CMK (cell line): ENCODE data around the gene COPS7A.
"Not testable (repeated sequence)": the region's sequence is repeated elsewhere in the genome, so short reads cannot be mapped to it uniquely, and the experiment has no call there.

ENCODE experiments used
- DNase-seq: peaks from one replicate; pipeline ENCODE4 v3.0.0-alpha.2; 2010; ENCODE audit warnings: low read depth

Gene COPS7A

GRCh38 chr12:6701078-6701768, 22.6 kb upstream of the COPS7A start:
- DNase-seq = no peak

DNA sequence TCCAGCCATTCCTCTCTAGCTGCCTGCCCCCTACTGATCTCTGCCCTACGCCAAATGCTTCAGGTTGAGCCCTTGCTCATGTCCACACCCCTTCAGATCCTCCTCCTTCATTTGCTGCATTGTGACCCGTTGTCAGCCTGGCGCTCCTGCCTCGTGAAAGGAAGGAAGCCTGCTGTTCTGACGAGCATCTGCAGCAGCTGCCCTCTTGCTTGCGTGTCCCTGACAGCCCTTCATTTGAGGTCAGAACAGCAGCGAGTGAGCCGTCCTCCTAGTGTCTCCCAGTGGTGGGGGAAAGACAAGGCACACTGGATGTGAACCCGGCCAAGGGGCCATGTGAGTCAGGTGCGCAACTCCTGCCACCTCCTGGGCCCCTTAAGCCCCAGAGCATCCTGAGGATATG, 20.2 kb upstream of the COPS7A start:
- DNase-seq = no peak

DNA sequence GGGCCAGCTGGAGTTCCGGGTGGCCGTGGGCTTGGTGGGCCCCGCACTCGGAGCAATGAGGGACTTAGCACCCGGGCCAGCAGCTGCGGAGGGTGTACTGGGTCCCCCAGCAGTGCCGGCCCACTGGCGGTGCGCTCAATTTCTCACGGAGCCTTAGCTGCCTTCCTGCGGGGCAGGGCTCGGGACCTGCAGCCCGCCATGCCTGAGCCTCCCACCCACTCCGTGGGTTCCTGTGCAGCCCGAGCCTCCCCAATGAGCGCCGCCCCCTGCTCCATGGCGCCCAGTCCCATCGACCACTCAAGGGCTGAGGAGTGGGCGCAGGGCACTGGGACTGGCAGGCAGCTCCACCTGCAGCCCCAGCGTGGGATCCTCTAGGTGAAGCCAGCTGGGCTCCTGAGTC, 15.5 kb upstream of the COPS7A start:
- not testable (repeated sequence) for DNase-seq

GRCh38 chr12:6708960-6709394, 14.9 kb upstream of the COPS7A start:
- DNase-seq = no peak

- DNase-seq = not testable (repeated sequence)
Observed at GRCh38 chr12:6716031-6716873, 7.6 kb upstream of the COPS7A start.

DNA sequence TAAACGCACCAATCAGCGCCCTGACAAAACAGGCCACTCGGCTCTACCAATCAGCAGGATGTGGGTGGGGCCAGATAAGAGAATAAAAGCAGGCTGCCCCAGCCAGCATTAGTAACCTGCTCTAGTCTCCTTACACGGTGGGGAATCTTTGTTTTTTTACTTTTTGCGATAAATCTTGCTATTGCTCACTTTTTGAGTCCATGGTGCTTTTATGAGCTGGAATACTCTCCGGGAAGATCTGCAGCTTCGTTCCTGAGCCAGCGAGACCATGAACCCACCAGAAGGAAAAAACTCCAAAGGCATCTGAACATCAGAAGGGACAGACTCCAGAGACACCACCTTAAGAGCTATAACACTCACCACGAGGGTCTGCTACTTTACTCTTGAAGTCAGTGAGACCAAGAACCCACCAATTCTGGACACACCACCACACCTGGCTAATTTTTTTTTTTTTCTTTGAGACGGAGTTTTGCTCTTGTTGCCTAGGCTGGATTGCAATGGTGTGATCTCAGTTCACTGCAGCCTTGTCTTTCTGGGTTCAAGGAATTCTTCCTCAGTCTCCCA, 6.9 kb upstream of the COPS7A start:
- DNase-seq = no peak

- DNase-seq = no peak
Observed at GRCh38 chr12:6722863-6723262, 983 bp upstream of the COPS7A start.

DNA sequence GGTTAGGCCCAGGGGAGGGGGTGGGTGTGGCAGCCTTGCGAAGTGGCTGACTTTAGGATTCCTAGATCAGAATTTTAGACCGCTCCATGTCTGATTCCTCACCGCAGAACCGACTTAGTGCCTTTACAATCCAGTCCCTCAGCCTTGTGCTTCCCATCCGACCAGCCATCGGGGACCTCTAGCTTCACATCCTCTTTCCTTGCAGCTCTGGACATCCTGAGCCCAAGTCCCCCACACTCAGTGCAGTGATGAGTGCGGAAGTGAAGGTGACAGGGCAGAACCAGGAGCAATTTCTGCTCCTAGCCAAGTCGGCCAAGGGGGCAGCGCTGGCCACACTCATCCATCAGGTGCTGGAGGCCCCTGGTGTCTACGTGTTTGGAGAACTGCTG, 557 bp downstream of the COPS7A start:
- no peak for DNase-seq

DNA sequence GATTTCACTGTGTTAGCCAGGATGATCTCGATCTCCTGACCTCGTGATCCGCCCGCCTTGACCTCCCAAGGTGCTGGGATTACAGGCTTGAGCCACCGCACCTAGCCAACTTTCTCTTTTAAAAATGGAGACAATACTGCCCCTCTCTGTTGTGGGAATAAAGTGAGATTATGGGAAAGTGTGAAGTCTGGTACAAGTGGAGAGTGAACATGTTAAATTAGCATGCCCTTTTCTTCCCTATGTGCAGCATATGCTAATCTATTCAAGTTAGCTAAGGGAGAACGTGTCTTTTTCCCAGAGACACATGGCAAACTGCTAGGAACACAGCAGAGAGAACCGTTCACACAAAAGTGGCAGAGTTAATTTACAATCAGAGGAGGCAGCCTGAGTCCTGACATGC, 1.5 kb downstream of the COPS7A start:
- no peak for DNase-seq

DNA sequence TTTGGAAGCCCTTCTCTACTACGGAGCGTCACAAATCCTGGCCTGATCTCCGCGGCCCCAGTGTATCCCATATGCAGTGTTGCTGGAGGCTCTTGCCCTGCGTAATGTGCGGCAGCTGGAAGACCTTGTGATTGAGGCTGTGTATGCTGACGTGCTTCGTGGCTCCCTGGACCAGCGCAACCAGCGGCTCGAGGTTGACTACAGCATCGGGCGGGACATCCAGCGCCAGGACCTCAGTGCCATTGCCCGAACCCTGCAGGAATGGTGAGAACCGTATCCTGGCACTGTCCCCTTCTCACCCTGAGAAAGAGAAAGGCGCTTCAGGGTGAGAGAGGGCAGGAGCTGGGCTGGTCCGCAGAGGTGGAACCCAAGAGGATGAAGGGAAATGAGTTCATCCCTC, 5.3 kb downstream of the COPS7A start:
- DNase-seq = no peak

- no peak for DNase-seq
Observed at GRCh38 chr12:6730169-6730568, 6.3 kb downstream of the COPS7A start.

- no peak for DNase-seq
Observed at GRCh38 chr12:6734506-6735387, 10.9 kb downstream of the COPS7A start.

- no peak for DNase-seq
Observed at GRCh38 chr12:6735448-6736191, 11.8 kb downstream of the COPS7A start.

DNA sequence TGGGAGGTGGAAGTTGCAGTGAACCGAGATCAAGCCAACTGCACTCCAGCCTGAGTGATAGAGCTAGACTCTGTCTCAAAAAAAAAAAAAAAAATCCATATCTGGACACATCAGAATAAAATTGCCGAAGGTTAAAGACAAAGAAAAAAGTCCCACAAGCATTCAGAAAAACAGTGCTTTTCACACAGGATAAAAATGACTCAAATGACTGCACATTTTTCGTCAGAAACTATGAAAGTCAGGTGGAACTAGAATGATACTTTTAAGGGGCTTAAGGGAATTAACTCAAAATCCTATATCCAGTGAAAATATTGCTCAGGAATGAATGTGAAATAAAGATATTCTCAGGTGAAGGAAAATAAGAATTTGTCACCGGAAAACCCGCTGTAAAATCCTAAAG, 12.9 kb downstream of the COPS7A start:
- DNase-seq = no peak

GRCh38 chr12:6742080-6742479, 18.2 kb downstream of the COPS7A start:
- not testable (repeated sequence) for DNase-seq

GRCh38 chr12:6742834-6743233, 19.0 kb downstream of the COPS7A start:
- DNase-seq = no peak

- not testable (repeated sequence) for DNase-seq
Observed at GRCh38 chr12:6743300-6743699, 19.5 kb downstream of the COPS7A start.

- DNase-seq = no peak
Observed at GRCh38 chr12:6745741-6746525, 22.1 kb downstream of the COPS7A start.

DNA sequence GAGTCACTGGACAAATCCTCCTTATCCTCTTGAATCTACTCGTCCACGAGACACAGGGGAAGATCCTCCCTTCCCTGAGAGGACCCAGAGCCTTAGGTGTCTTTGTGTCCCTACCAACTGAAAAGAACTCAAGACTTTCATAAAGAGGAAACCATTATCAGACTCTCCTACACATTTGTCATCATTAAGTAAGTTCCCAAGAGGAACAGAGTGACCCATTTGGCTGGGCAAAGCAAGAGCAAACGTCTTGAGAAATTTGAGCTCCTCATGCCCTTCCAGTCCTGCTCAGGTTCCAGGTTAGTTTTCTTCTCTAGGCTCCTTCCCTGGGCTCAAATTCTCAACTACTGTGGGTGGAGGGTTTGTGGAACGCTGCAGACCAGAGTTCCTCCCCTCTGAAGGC, 23.4 kb downstream of the COPS7A start:
- no peak for DNase-seq

DNA sequence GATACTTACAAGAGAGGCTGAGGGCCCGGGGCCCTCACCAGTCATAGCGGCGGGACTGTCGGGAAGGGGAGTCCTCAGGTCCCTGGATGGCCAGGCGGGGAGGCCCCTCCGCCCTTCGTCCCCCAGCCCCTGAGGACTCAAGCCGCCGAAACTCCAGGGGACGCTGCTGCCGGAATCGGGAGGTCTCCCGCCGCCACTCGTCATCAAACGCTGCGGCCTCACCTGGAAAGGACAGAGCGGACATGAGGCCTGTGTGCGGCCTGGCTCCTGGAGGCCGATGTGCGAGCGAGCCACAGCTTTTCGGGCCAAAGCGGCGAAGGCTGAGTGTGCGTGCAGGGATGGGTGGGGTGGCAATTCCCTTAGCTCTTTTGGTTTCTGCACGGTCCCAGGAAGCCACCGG, 24.9 kb downstream of the COPS7A start:
- DNase-seq = no peak

GRCh38 chr12:6750506-6750905, 26.7 kb downstream of the COPS7A start:
- no peak for DNase-seq
